Measurements from ENCODE around the gene SZT2. TPM values are rescaled to one million over a fixed set of nuclear protein-coding genes. Genes with fewer than 3 reads are reported as not detected.
"Not testable (repeated sequence)": the region's sequence is repeated elsewhere in the genome, so short reads cannot be mapped to it uniquely, and the experiment has no call there.

SZT2 gene
- total RNA-seq, 2 experiments from 2014 or later, result 33.7 to 79.8 TPM

DNA sequence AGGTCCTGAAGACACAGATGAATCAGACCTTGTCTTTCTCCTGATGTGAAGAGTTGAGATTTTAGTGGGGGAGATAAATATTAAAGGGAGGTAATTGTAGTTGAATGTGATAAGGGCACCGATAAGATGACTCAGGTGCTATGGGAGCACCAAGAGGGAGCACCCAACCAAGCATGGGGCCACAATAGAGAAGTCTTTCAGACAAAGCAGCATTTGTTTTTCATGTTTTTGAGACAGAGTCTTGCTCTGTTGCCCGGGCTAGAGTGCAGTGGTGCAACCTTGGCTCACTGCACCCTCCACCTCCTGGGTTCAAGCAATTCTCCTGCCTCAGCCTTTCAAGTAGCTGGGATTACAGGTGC, 16.2 kb downstream of the SZT2 start:
- H2AFZ ChIP-seq (ENCODE audit: low read length), result no peak overlapping the region
- no peak overlapping the region for H3K4me2 ChIP-seq (ENCODE audit: low read length)
- no peak overlapping the region for H3K27ac ChIP-seq (ENCODE audit: low read depth, low read length, poor library complexity, severe bottlenecking)
- H3K36me3 ChIP-seq (ENCODE audit: insufficient read depth, low read length), result peaks cover 63% of the 10 kb centered on the region
- DNase-seq (ENCODE audit: low spot score), result no peak
- BruUV-seq (replicated peaks), result no TSS peak
- H4K20me1 ChIP-seq (ENCODE audit: insufficient read depth, low read length), result no peaks in the 10 kb centered on the region
- H3K4me1 ChIP-seq (ENCODE audit: insufficient read depth, low read length, poor library complexity, severe bottlenecking), result no peaks in the 10 kb centered on the region
- H3K9me3 ChIP-seq (ENCODE audit: low read length), result no peaks in the 10 kb centered on the region
- TF ChIP-seq, protein P1, sequence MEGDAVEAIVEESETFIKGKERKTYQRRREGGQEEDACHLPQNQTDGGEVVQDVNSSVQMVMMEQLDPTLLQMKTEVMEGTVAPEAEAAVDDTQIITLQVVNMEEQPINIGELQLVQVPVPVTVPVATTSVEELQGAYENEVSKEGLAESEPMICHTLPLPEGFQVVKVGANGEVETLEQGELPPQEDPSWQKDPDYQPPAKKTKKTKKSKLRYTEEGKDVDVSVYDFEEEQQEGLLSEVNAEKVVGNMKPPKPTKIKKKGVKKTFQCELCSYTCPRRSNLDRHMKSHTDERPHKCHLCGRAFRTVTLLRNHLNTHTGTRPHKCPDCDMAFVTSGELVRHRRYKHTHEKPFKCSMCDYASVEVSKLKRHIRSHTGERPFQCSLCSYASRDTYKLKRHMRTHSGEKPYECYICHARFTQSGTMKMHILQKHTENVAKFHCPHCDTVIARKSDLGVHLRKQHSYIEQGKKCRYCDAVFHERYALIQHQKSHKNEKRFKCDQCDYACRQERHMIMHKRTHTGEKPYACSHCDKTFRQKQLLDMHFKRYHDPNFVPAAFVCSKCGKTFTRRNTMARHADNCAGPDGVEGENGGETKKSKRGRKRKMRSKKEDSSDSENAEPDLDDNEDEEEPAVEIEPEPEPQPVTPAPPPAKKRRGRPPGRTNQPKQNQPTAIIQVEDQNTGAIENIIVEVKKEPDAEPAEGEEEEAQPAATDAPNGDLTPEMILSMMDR (conservative IDR thresholded peaks at IDR 0.05; ENCODE audit: low read length), result no peak
- no peak for TF ChIP-seq EZH2phosphoT487 (IDR thresholded peaks at IDR 0.05; ENCODE audit: borderline replicate concordance, low read depth, low read length)
- POLR2A ChIA-PET, result interaction anchor here (0.6 kb wide), 1 partner anchor 322 kb away, joined by 3 read pairs; no protein-coding TSS in a partner anchor
- H3K4me3 ChIP-seq (ENCODE audit: low read depth, low read length, poor library complexity, severe bottlenecking), result no peak overlapping the region
- intact Hi-C loops (cut with micrococcal nuclease; ENCODE audit: unreplicated experiment), result no loop called here
- CTCF ChIA-PET (ENCODE audit: unreplicated experiment), result no interaction called here
- H3K9me2 ChIP-seq (ENCODE audit: insufficient read depth, low read length), result no peaks in the 10 kb centered on the region
- H3K79me2 ChIP-seq (ENCODE audit: insufficient read depth, low read depth, low read length), result no peaks in the 10 kb centered on the region

DNA sequence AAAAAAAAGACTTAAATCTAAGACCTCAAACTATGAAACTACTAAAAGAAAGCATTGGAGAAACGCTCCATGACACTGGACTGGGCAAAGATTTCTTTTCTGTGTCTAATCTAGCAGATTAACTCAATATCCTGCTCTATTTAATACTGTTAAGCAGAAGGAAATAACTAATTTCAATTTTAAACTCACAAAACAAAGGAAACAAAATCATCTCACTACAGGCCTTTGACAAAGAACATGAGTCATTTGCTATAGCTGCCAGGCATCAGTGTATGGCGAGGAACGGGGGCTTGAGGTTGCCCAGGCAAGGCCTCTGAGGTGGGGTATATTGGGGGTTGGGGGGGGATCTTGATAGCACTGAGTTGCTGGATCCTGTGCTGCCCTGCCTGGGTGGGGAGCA, 20.9 kb downstream of the SZT2 start:
- no TSS peak for BruUV-seq (replicated peaks)
- H3K9me2 ChIP-seq (ENCODE audit: insufficient read depth, low read length), result no peaks in the 10 kb centered on the region
- no peak overlapping the region for H3K4me2 ChIP-seq (ENCODE audit: low read length)
- H4K20me1 ChIP-seq (ENCODE audit: insufficient read depth, low read length), result no peaks in the 10 kb centered on the region
- no peaks in the 10 kb centered on the region for H3K79me2 ChIP-seq (ENCODE audit: insufficient read depth, low read depth, low read length)
- H3K4me3 ChIP-seq (ENCODE audit: low read depth, low read length, poor library complexity, severe bottlenecking), result no peak overlapping the region
- H3K4me1 ChIP-seq (ENCODE audit: insufficient read depth, low read length, poor library complexity, severe bottlenecking), result no peaks in the 10 kb centered on the region
- DNase-seq (ENCODE audit: low spot score), result no peak
- no peak overlapping the region for H2AFZ ChIP-seq (ENCODE audit: low read length)
- H3K36me3 ChIP-seq (ENCODE audit: insufficient read depth, low read length), result peaks cover 45% of the 10 kb centered on the region
- no peaks in the 10 kb centered on the region for H3K9me3 ChIP-seq (ENCODE audit: low read length)
- ChIA-PET POLR2A (no interaction called here), CTCF (ENCODE audit: unreplicated experiment) (no interaction called here)
- intact Hi-C loops (cut with micrococcal nuclease; ENCODE audit: unreplicated experiment), result no loop called here
- no peak overlapping the region for H3K27ac ChIP-seq (ENCODE audit: low read depth, low read length, poor library complexity, severe bottlenecking)
- TF ChIP-seq EZH2phosphoT487 (IDR thresholded peaks at IDR 0.05; ENCODE audit: borderline replicate concordance, low read depth, low read length), result no peak
- TF ChIP-seq, protein P1 (conservative IDR thresholded peaks at IDR 0.05; ENCODE audit: low read length), result no peak

DNA sequence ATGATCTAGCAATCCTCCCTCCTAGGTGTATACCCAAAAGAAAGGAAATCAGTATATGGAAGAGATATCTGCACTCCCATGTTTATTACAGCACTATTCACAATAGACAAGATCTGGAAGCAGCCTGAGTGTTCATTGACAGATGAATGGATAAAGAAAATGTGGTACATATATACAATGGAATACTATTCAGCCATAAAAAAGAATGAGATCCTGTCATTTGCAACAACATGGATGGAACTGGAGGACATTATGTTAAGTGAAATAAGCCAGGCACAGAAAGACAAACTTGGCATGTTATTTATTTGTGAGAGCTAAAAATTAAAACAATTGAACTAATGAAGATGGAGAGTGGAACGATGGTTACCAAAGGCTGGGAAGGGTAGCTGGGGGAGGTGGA, 23.7 kb downstream of the SZT2 start:
- H3K79me2 ChIP-seq (ENCODE audit: insufficient read depth, low read depth, low read length); H2AFZ ChIP-seq (ENCODE audit: low read length); H3K4me1 ChIP-seq (ENCODE audit: insufficient read depth, low read length, poor library complexity, severe bottlenecking); H3K9me2 ChIP-seq (ENCODE audit: insufficient read depth, low read length); H3K4me2 ChIP-seq (ENCODE audit: low read length); intact Hi-C loops (cut with micrococcal nuclease; ENCODE audit: unreplicated experiment); H3K9me3 ChIP-seq (ENCODE audit: low read length); BruUV-seq (replicated peaks); H4K20me1 ChIP-seq (ENCODE audit: insufficient read depth, low read length); CTCF ChIA-PET (ENCODE audit: unreplicated experiment); H3K4me3 ChIP-seq (ENCODE audit: low read depth, low read length, poor library complexity, severe bottlenecking); DNase-seq (ENCODE audit: low spot score); H3K27ac ChIP-seq (ENCODE audit: low read depth, low read length, poor library complexity, severe bottlenecking): not testable (repeated sequence)
- H3K36me3 ChIP-seq (ENCODE audit: insufficient read depth, low read length), result peaks cover 33% of the 10 kb centered on the region
- POLR2A ChIA-PET, result interaction anchor here (0.7 kb wide), 1 partner anchor 47 kb away, joined by 3 read pairs; no protein-coding TSS in a partner anchor

Data from OCI-LY7 (cell line).